A673 (cell line): Measurements from ENCODE around the gene ARL10. TPM values are rescaled to one million over a fixed set of nuclear protein-coding genes. Genes with fewer than 3 reads are reported as not detected.

Experiments
- BruUV-seq: library from RNA; stranded (reverse); fragments of 400-500 nt; replicated peaks from 2 replicates; lab custom pipeline; 2021; lab: Mats Ljungman, UMichigan
- CTCF ChIA-PET: fragments of 300-600 bp; sonication (Branson Sonifier 250); formaldehyde crosslinking; loops from one replicate; lab custom pipeline; 2022; ENCODE audit warnings: antibody characterized with exemption; lab: Charles Lee
- POLR2A ChIA-PET: fragments of 300-600 bp; sonication (Branson Sonifier 250); formaldehyde crosslinking; loops from one replicate; lab custom pipeline; 2022; ENCODE audit warnings: antibody characterized with exemption; ENCODE audit not compliant: low non-redundant PET; lab: Charles Lee
- DNase-seq: peaks from one replicate; pipeline ENCODE4 v3.0.0-alpha.2; 2015; ENCODE audit warnings: low spot score
- H3K27ac ChIP-seq: fragments of 200-600 bp; sonication (generic); 2 replicates; pipeline ENCODE4 v1.5.1; 2016; ENCODE audit warnings: mixed run types, low read depth, mild to moderate bottlenecking, mixed read lengths, antibody characterized with exemption, low read length; ENCODE audit not compliant: poor library complexity, severe bottlenecking
- H3K27me3 ChIP-seq: fragments of 200-600 bp; sonication (generic); replicated peaks from 2 replicates; pipeline ENCODE4 v1.6.1; 2017; ENCODE audit warnings: mixed run types, low read depth, mild to moderate bottlenecking, mixed read lengths, antibody characterized with exemption, low read length; ENCODE audit not compliant: insufficient read depth, poor library complexity
- H3K36me3 ChIP-seq: fragments of 200-600 bp; sonication (generic); 2 replicates; pipeline ENCODE4 v1.6.1; 2016; ENCODE audit warnings: mixed run types, mild to moderate bottlenecking, mixed read lengths, antibody characterized with exemption, low read length; ENCODE audit not compliant: insufficient read depth, poor library complexity, severe bottlenecking
- H3K4me1 ChIP-seq: fragments of 200-600 bp; sonication (generic); 2 replicates; pipeline ENCODE4 v1.6.1; 2017; ENCODE audit warnings: mixed run types, mild to moderate bottlenecking, mixed read lengths, antibody characterized with exemption, low read length; ENCODE audit not compliant: insufficient read depth, poor library complexity, severe bottlenecking
- H3K4me3 ChIP-seq: fragments of 200-600 bp; sonication (generic); 2 replicates; pipeline ENCODE4 v1.5.1; 2016; ENCODE audit warnings: low read depth, mixed run types, mild to moderate bottlenecking, mixed read lengths, low read length; ENCODE audit not compliant: poor library complexity, severe bottlenecking
- H3K9me3 ChIP-seq: fragments of 200-600 bp; sonication (generic); 2 replicates; pipeline ENCODE4 v1.6.1; 2016; ENCODE audit warnings: mixed run types, low read depth, mild to moderate bottlenecking, mixed read lengths, antibody characterized with exemption, low read length; ENCODE audit not compliant: poor library complexity, severe bottlenecking
- CTCF ChIP-seq: fragments of 300-800, 200-600 bp; sonication (generic); conservative IDR thresholded peaks from 2 replicates; pipeline ENCODE4 v1.5.1; 2017; ENCODE audit warnings: low read depth, mild to moderate bottlenecking, antibody characterized with exemption, low read length, moderate library complexity, mixed read lengths
- EZH2 ChIP-seq: fragments of 200-600 bp; sonication (generic); IDR thresholded peaks from 2 replicates; pipeline ENCODE4 v1.6.1; 2017; ENCODE audit warnings: borderline replicate concordance, low read depth, mild to moderate bottlenecking, mixed read lengths, antibody characterized with exemption, low read length; ENCODE audit not compliant: poor library complexity, severe bottlenecking
- intact Hi-C: fragments of 100-400 bp; cut with micrococcal nuclease; formaldehyde crosslinking; loops from one replicate; pipeline ENCODE4 v1.10.0; 2022; ENCODE audit not compliant: unreplicated experiment
- total RNA-seq: library from RNA; stranded (reverse); gene quantifications from 2 replicates; pipeline ENCODE4 v1.2.3, GENCODE V29; 2021

Gene ARL10
- total RNA-seq, 1 experiment from 2014 or later, result 13.6 TPM

GRCh38 chr5:176388003-176388443 lies 22.7 kb downstream of the ARL10 start:
- intact Hi-C loops, result loop anchor here (5.0 kb wide), 1 partner anchor 149 kb away; the partner anchor contains the start of gene RNF44
- peak overlapping the region; percentile 95 for H3K4me3 ChIP-seq
- H3K27me3 ChIP-seq, result no peaks in the 10 kb centered on the region
- ChIA-PET POLR2A (no interaction called here), CTCF (no interaction called here)
- TF ChIP-seq CTCF, result no peak
- no peak for TF ChIP-seq EZH2
- peaks cover 37% of the 10 kb centered on the region for H3K36me3 ChIP-seq
- peaks cover 13% of the 10 kb centered on the region for H3K4me1 ChIP-seq
- DNase-seq, result peak; percentile 24
- BruUV-seq, result TSS peak; percentile 47
- H3K9me3 ChIP-seq, result no peaks in the 10 kb centered on the region
- peak overlapping the region; percentile 99 for H3K27ac ChIP-seq

- H3K36me3 ChIP-seq, result peaks cover 31% of the 10 kb centered on the region
- no peaks in the 10 kb centered on the region for H3K9me3 ChIP-seq
- TF ChIP-seq EZH2 (no peak), CTCF (no peak)
- intact Hi-C loops, result loop anchor here (5.0 kb wide), 1 partner anchor 149 kb away; the partner anchor contains the start of gene RNF44
- no TSS peak for BruUV-seq
- peaks cover 13% of the 10 kb centered on the region for H3K4me1 ChIP-seq
- DNase-seq, result peak; percentile 98
- H3K4me3 ChIP-seq, result peak within 1 kb of the TSS; percentile 95
- ChIA-PET POLR2A (no interaction called here), CTCF (no interaction called here)
- H3K27ac ChIP-seq, result peak within 1 kb of the TSS; percentile 99
- H3K27me3 ChIP-seq, result no peaks in the 10 kb centered on the region
These were observed 23.3 kb downstream of the ARL10 start, which contains the start of the genes HIGD2A and NOP16 for GRCh38 chr5:176388444-176389134. Gene HIGD2A, plus strand, starts transcription at chr5:176388751. Its CDS starts 69 bp downstream, at chr5:176388820. Gene NOP16, minus strand, starts transcription at chr5:176388598. Its CDS starts 59 bp downstream, at chr5:176388539.

GRCh38 chr5:176389135-176390123 lies 24.1 kb downstream of the ARL10 start:
- Histone ChIP-seq H3K27me3 (no peaks in the 10 kb centered on the region), H3K4me3 (peak overlapping the region; percentile 95), H3K9me3 (no peaks in the 10 kb centered on the region), H3K4me1 (peaks cover 13% of the 10 kb centered on the region), H3K36me3 (peaks cover 23% of the 10 kb centered on the region), H3K27ac (peak overlapping the region; percentile 99)
- POLR2A ChIA-PET, result no interaction called here
- CTCF ChIA-PET, result no interaction called here
- TSS peak; percentile 97 for BruUV-seq
- no peak for TF ChIP-seq EZH2
- no peak for TF ChIP-seq CTCF
- DNase-seq, result no peak
- intact Hi-C loops, result loop anchor here (5.0 kb wide), 1 partner anchor 148 kb away; the partner anchor contains the start of gene RNF44
